Measurements from ENCODE around the gene MICALL2. TPM values are rescaled to one million over a fixed set of nuclear protein-coding genes. Genes with fewer than 3 reads are reported as not detected.

MICALL2 gene
- total RNA-seq, 4 donors from 2014 or later: 1.8 to 19.7 (median 12.6) TPM

- intact Hi-C loops (cut with DNase I; ENCODE audit: low total_unique reads): no loop called here
- no peak for DNase-seq
- Histone ChIP-seq H3K36me3 (no peaks in the 10 kb centered on the region), H3K4me1 (no peaks in the 10 kb centered on the region), H3K27ac (no peak overlapping the region), H3K4me3 (no peak overlapping the region), H3K27me3 (peaks cover 0 to 6% of the 10 kb centered on the region in 2 donors), H3K9me3 (no peaks in the 10 kb centered on the region)
- TF ChIP-seq CTCF (IDR thresholded peaks at IDR 0.05): no peak
- TF ChIP-seq POLR2A (IDR thresholded peaks at IDR 0.05): no peak
Measured at GRCh38 chr7:1397491-1398327, 61.6 kb downstream of the MICALL2 start.

GRCh38 chr7:1396195-1396594, 63.1 kb downstream of the MICALL2 start:
- intact Hi-C loops (cut with DNase I; ENCODE audit: low total_unique reads): no loop called here
- H3K27ac ChIP-seq: no peak overlapping the region
- no peaks in the 10 kb centered on the region for H3K27me3 ChIP-seq
- no peak for DNase-seq
- no peaks in the 10 kb centered on the region for H3K36me3 ChIP-seq
- H3K4me1 ChIP-seq: no peaks in the 10 kb centered on the region
- no peak for TF ChIP-seq CTCF (IDR thresholded peaks at IDR 0.05)
- no peak for TF ChIP-seq POLR2A (IDR thresholded peaks at IDR 0.05)
- no peaks in the 10 kb centered on the region for H3K9me3 ChIP-seq
- H3K4me3 ChIP-seq: no peak overlapping the region

- intact Hi-C loops (cut with DNase I; ENCODE audit: low total_unique reads): no loop called here
- Histone ChIP-seq H3K9me3 (no peaks in the 10 kb centered on the region), H3K27me3 (no peaks in the 10 kb centered on the region), H3K4me1 (no peaks in the 10 kb centered on the region), H3K36me3 (no peaks in the 10 kb centered on the region), H3K4me3 (no peak overlapping the region), H3K27ac (no peak overlapping the region)
- no peak for DNase-seq
- TF ChIP-seq CTCF (IDR thresholded peaks at IDR 0.05): no peak
- no peak for TF ChIP-seq POLR2A (IDR thresholded peaks at IDR 0.05)
Measured at GRCh38 chr7:1395211-1396070, 63.8 kb downstream of the MICALL2 start.

- no peak overlapping the region for H3K27ac ChIP-seq
- H3K36me3 ChIP-seq: no peaks in the 10 kb centered on the region
- no peaks in the 10 kb centered on the region for H3K9me3 ChIP-seq
- intact Hi-C loops (cut with DNase I; ENCODE audit: low total_unique reads): no loop called here
- DNase-seq: no peak
- TF ChIP-seq CTCF (IDR thresholded peaks at IDR 0.05): no peak
- no peak for TF ChIP-seq POLR2A (IDR thresholded peaks at IDR 0.05)
- H3K27me3 ChIP-seq: no peaks in the 10 kb centered on the region
- H3K4me1 ChIP-seq: no peaks in the 10 kb centered on the region
- no peak overlapping the region for H3K4me3 ChIP-seq
Measured at GRCh38 chr7:1394371-1394770, 64.9 kb downstream of the MICALL2 start.

GRCh38 chr7:1393421-1393820, 65.8 kb downstream of the MICALL2 start:
- Histone ChIP-seq H3K27ac (no peak overlapping the region), H3K4me3 (no peak overlapping the region), H3K36me3 (no peaks in the 10 kb centered on the region), H3K27me3 (no peaks in the 10 kb centered on the region), H3K9me3 (no peaks in the 10 kb centered on the region), H3K4me1 (no peaks in the 10 kb centered on the region)
- DNase-seq: no peak
- intact Hi-C loops (cut with DNase I; ENCODE audit: low total_unique reads): no loop called here
- no peak for TF ChIP-seq POLR2A (IDR thresholded peaks at IDR 0.05)
- TF ChIP-seq CTCF (IDR thresholded peaks at IDR 0.05): no peak

Data from uterus (tissue), 4 donors.